Trophoblast cell (in vitro differentiated cells and primary cell): ENCODE data around the gene SELENOM.
"Not testable (repeated sequence)": the region's sequence is repeated elsewhere in the genome, so short reads cannot be mapped to it uniquely, and the experiment has no call there.

Experiments
- DNase-seq, 2 donors: peaks; one replicate each; pipeline ENCODE4 v3.0.0-alpha.2; 2016
- H2AFZ ChIP-seq: 2 replicates; pipeline ENCODE4 v1.6.1; 2013; ENCODE audit warnings: low read length, moderate library complexity, mild to moderate bottlenecking; ENCODE audit not compliant: insufficient read depth, poor library complexity
- H2AK5ac ChIP-seq: 2 replicates; pipeline ENCODE4 v1.6.1; 2013; ENCODE audit warnings: mild to moderate bottlenecking, low read length
- H2BK120ac ChIP-seq: 2 replicates; pipeline ENCODE4 v1.6.1; 2013; ENCODE audit warnings: low read length, mild to moderate bottlenecking, moderate library complexity; ENCODE audit not compliant: insufficient read depth, poor library complexity
- H2BK12ac ChIP-seq: 2 replicates; pipeline ENCODE4 v1.6.1; 2013; ENCODE audit warnings: mild to moderate bottlenecking, low read length, moderate library complexity
- H2BK5ac ChIP-seq: 2 replicates; pipeline ENCODE4 v1.6.1; 2013; ENCODE audit warnings: low read length, low read depth, moderate library complexity, mild to moderate bottlenecking; ENCODE audit not compliant: poor library complexity
- H3K14ac ChIP-seq: 2 replicates; pipeline ENCODE4 v1.6.1; 2013; ENCODE audit warnings: mild to moderate bottlenecking, low read length
- H3K18ac ChIP-seq: 2 replicates; pipeline ENCODE4 v1.6.1; 2013; ENCODE audit warnings: mild to moderate bottlenecking, low read length
- H3K23ac ChIP-seq: 2 replicates; pipeline ENCODE4 v1.6.1; 2013; ENCODE audit warnings: low read length
- H3K27ac ChIP-seq: 2 replicates; pipeline ENCODE4 v1.5.1; 2013; ENCODE audit warnings: low read depth, mild to moderate bottlenecking, inconsistent platforms, low read length, moderate library complexity
- H3K27me3 ChIP-seq: 2 replicates; pipeline ENCODE4 v1.6.1; 2013; ENCODE audit warnings: inconsistent platforms, mild to moderate bottlenecking, low read length, moderate library complexity; ENCODE audit not compliant: insufficient read depth
- H3K36me3 ChIP-seq, 2 experiments: 1 replicate in 1 of 2; 2 replicates in 1 of 2; pipeline ENCODE4 v1.6.1; 2013; ENCODE audit warnings: low read length in 2 of 2, mild to moderate bottlenecking in 2 of 2, moderate library complexity in 1 of 2; ENCODE audit not compliant: insufficient read depth in 2 of 2, control insufficient read depth in 1 of 2
- H3K4ac ChIP-seq: 2 replicates; pipeline ENCODE4 v1.6.1; 2013; ENCODE audit warnings: low read depth, mild to moderate bottlenecking, low read length, moderate library complexity
- H3K4me1 ChIP-seq, 2 experiments: 1 replicate in 1 of 2; 2 replicates in 1 of 2; pipeline ENCODE4 v1.6.1; 2013; ENCODE audit warnings: low read length in 2 of 2, mild to moderate bottlenecking in 2 of 2, moderate library complexity in 1 of 2; ENCODE audit not compliant: insufficient read depth in 2 of 2, control insufficient read depth in 1 of 2
- H3K4me2 ChIP-seq: 2 replicates; pipeline ENCODE4 v1.6.1; 2013; ENCODE audit warnings: inconsistent platforms, mild to moderate bottlenecking, low read length, moderate library complexity
- H3K4me3 ChIP-seq: 2 replicates; pipeline ENCODE4 v1.5.1; 2013; ENCODE audit warnings: mild to moderate bottlenecking, low read depth, low read length, inconsistent platforms
- H3K79me1 ChIP-seq: one replicate; pipeline ENCODE4 v1.6.1; 2013; ENCODE audit warnings: low read length
- H3K79me2 ChIP-seq: 2 replicates; pipeline ENCODE4 v1.6.1; 2013; ENCODE audit warnings: low read length, mild to moderate bottlenecking; ENCODE audit not compliant: control insufficient read depth, insufficient read depth, poor library complexity
- H3K9ac ChIP-seq: 2 replicates; pipeline ENCODE4 v1.6.1; 2013; ENCODE audit warnings: mild to moderate bottlenecking, low read length
- H3K9me3 ChIP-seq: 2 replicates; pipeline ENCODE4 v1.6.1; 2013; ENCODE audit warnings: low read depth, mild to moderate bottlenecking, control low read depth, inconsistent platforms, low read length; ENCODE audit not compliant: insufficient read depth
- H4K12ac ChIP-seq: 2 replicates; pipeline ENCODE4 v1.6.1; 2013; ENCODE audit warnings: low read depth, mild to moderate bottlenecking, low read length, moderate library complexity
- H4K8ac ChIP-seq: 2 replicates; pipeline ENCODE4 v1.6.1; 2013; ENCODE audit warnings: low read depth, mild to moderate bottlenecking, low read length, moderate library complexity
- H4K91ac ChIP-seq: one replicate; pipeline ENCODE4 v1.6.1; 2013; ENCODE audit warnings: low read depth, mild to moderate bottlenecking, low read length, moderate library complexity
- WGBS: extraction: QIAGEN DNeasy Blood & Tissue Kit; methylation state at CpG from one replicate; pipeline ENCODE4 v1.1.7; 2013; ENCODE audit warnings: missing lambda C conversion rate; ENCODE audit not compliant: insufficient read length, insufficient coverage; ENCODE audit errors: extremely low coverage; 5-methylcytosine and 5-hydroxymethylcytosine counted together

Gene SELENOM

GRCh38 chr22:31097941-31098631 is 9.3 kb downstream of the SELENOM start:
- no peak overlapping the region for H3K9ac ChIP-seq
- H3K9me3 ChIP-seq: peaks cover 2% of the 10 kb centered on the region
- H3K4me3 ChIP-seq: no peak overlapping the region
- no peak overlapping the region for H2AK5ac ChIP-seq
- H2BK12ac ChIP-seq: no peak overlapping the region
- peaks cover 77 to 89% of the 10 kb centered on the region in 2 experiments for H3K36me3 ChIP-seq
- H4K91ac ChIP-seq: no peak overlapping the region
- H3K4me2 ChIP-seq: no peak overlapping the region
- H2BK5ac ChIP-seq: no peak overlapping the region
- WGBS: no CpG with 5 or more reads among the region's 10 CpGs
- no peak for DNase-seq
- no peak overlapping the region for H3K18ac ChIP-seq
- no peak overlapping the region for H2BK120ac ChIP-seq
- no peak overlapping the region for H4K8ac ChIP-seq
- no peak overlapping the region for H3K4ac ChIP-seq
- no peaks in the 10 kb centered on the region for H3K4me1 ChIP-seq
- no peaks in the 10 kb centered on the region for H3K79me2 ChIP-seq
- H3K27me3 ChIP-seq: no peaks in the 10 kb centered on the region
- no peak overlapping the region for H3K14ac ChIP-seq
- no peak overlapping the region for H2AFZ ChIP-seq
- no peak overlapping the region for H4K12ac ChIP-seq
- H3K79me1 ChIP-seq: no peaks in the 10 kb centered on the region
- H3K27ac ChIP-seq: no peak overlapping the region
- no peak overlapping the region for H3K23ac ChIP-seq

- no CpG with 5 or more reads among the region's 5 CpGs for WGBS
- H3K9ac ChIP-seq, H3K27ac ChIP-seq: not testable (repeated sequence)
Measured at GRCh38 chr22:31097539-31097938, 9.8 kb downstream of the SELENOM start.

GRCh38 chr22:31096657-31097279 is 10.6 kb downstream of the SELENOM start:
- Histone ChIP-seq H3K36me3 (peaks cover 84 to 90% of the 10 kb centered on the region in 2 experiments), H3K27me3 (no peaks in the 10 kb centered on the region), H2AK5ac (no peak overlapping the region), H4K8ac (no peak overlapping the region), H3K23ac (no peak overlapping the region), H4K12ac (no peak overlapping the region), H3K4me2 (no peak overlapping the region), H3K14ac (no peak overlapping the region), H2BK5ac (no peak overlapping the region), H3K27ac (no peak overlapping the region), H2BK120ac (no peak overlapping the region), H3K4me1 (no peaks in the 10 kb centered on the region), H3K18ac (no peak overlapping the region), H4K91ac (no peak overlapping the region), H3K79me1 (no peaks in the 10 kb centered on the region), H2AFZ (no peak overlapping the region), H3K9me3 (peaks cover 2% of the 10 kb centered on the region), H3K9ac (no peak overlapping the region), H3K4ac (no peak overlapping the region), H3K79me2 (no peaks in the 10 kb centered on the region), H3K4me3 (no peak overlapping the region), H2BK12ac (no peak overlapping the region)
- no CpG with 5 or more reads among the region's 27 CpGs for WGBS
- no peak for DNase-seq

More at GRCh38 chr22:31097539-31097938, 9.8 kb downstream of the SELENOM start:
- not testable (repeated sequence) for H2BK5ac ChIP-seq, H3K4me3 ChIP-seq, H3K4me1 ChIP-seq, H2BK120ac ChIP-seq, H3K14ac ChIP-seq, H3K23ac ChIP-seq, H4K91ac ChIP-seq, H3K9me3 ChIP-seq, DNase-seq, H3K27me3 ChIP-seq, H4K8ac ChIP-seq, H2AK5ac ChIP-seq, H2AFZ ChIP-seq, H3K4ac ChIP-seq, H3K79me2 ChIP-seq, H3K4me2 ChIP-seq, H3K79me1 ChIP-seq, H2BK12ac ChIP-seq, H4K12ac ChIP-seq, H3K18ac ChIP-seq
- H3K36me3 ChIP-seq: peaks cover 81 to 90% of the 10 kb centered on the region in 2 experiments

GRCh38 chr22:31095637-31096249 is 11.6 kb downstream of the SELENOM start:
- no peaks in the 10 kb centered on the region for H3K27me3 ChIP-seq
- no peak overlapping the region for H3K23ac ChIP-seq
- H2AFZ ChIP-seq: no peak overlapping the region
- no peak overlapping the region for H3K4me2 ChIP-seq
- H3K4me1 ChIP-seq: no peaks in the 10 kb centered on the region
- no peak overlapping the region for H4K12ac ChIP-seq
- peaks cover 2% of the 10 kb centered on the region for H3K9me3 ChIP-seq
- DNase-seq: no peak
- no peak overlapping the region for H3K4ac ChIP-seq
- H3K27ac ChIP-seq: no peak overlapping the region
- WGBS: no CpG with 5 or more reads among the region's 3 CpGs
- no peak overlapping the region for H3K18ac ChIP-seq
- no peak overlapping the region for H3K4me3 ChIP-seq
- H2BK5ac ChIP-seq: no peak overlapping the region
- H4K8ac ChIP-seq: no peak overlapping the region
- H3K79me2 ChIP-seq: no peaks in the 10 kb centered on the region
- no peak overlapping the region for H4K91ac ChIP-seq
- H2BK12ac ChIP-seq: no peak overlapping the region
- H2BK120ac ChIP-seq: no peak overlapping the region
- no peaks in the 10 kb centered on the region for H3K79me1 ChIP-seq
- H3K14ac ChIP-seq: no peak overlapping the region
- H3K36me3 ChIP-seq: peaks cover 88 to 94% of the 10 kb centered on the region in 2 experiments
- no peak overlapping the region for H2AK5ac ChIP-seq
- H3K9ac ChIP-seq: no peak overlapping the region
